Parathyroid adenoma (tissue), 2 donors: Measurements from ENCODE around the gene KIAA0586.

Experiments
- H2AFZ ChIP-seq: fragments of 300-600 bp; sonication (generic); one replicate; pipeline ENCODE4 v1.7.0; 2017; ENCODE audit warnings: antibody characterized with exemption, mild to moderate bottlenecking
- H3K27ac ChIP-seq: fragments of 300-600 bp; sonication (generic); one replicate; pipeline ENCODE4 v1.7.0; 2017
- H3K27me3 ChIP-seq: fragments of 300-600 bp; sonication (generic); one replicate; pipeline ENCODE4 v1.7.0; 2017; ENCODE audit warnings: low read length; ENCODE audit not compliant: control insufficient read depth, insufficient read depth
- H3K36me3 ChIP-seq: fragments of 300-600 bp; sonication (generic); one replicate; pipeline ENCODE4 v1.7.0; 2017; ENCODE audit warnings: low read length; ENCODE audit not compliant: control insufficient read depth, insufficient read depth
- H3K4me1 ChIP-seq: fragments of 300-600 bp; sonication (generic); one replicate; pipeline ENCODE4 v1.7.0; 2017; ENCODE audit warnings: control low read depth
- H3K4me2 ChIP-seq: fragments of 300-600 bp; sonication (generic); one replicate; pipeline ENCODE4 v1.7.0; 2017; ENCODE audit warnings: low read length
- H3K4me3 ChIP-seq: fragments of 300-600 bp; sonication (generic); one replicate; pipeline ENCODE4 v1.7.0; 2017; ENCODE audit warnings: low read depth, low read length
- H3K79me2 ChIP-seq: fragments of 300-600 bp; sonication (generic); one replicate; pipeline ENCODE4 v1.7.0; 2017; ENCODE audit warnings: control low read depth
- H3K9ac ChIP-seq: fragments of 300-600 bp; sonication (generic); one replicate; pipeline ENCODE4 v1.7.0; 2017; ENCODE audit warnings: mild to moderate bottlenecking
- H3K9me3 ChIP-seq: fragments of 300-600 bp; sonication (generic); one replicate; pipeline ENCODE4 v1.7.0; 2017; ENCODE audit warnings: low read length; ENCODE audit not compliant: control insufficient read depth
- TF ChIP-seq, protein P1 (sequence below): fragments of 300-600 bp; sonication (generic); IDR thresholded peaks from one replicate; pipeline ENCODE4 v1.7.0; 2017; ENCODE audit warnings: antibody characterized with exemption, mild to moderate bottlenecking
- donor health status: primary hyperparathyroidism.

Gene KIAA0586

DNA sequence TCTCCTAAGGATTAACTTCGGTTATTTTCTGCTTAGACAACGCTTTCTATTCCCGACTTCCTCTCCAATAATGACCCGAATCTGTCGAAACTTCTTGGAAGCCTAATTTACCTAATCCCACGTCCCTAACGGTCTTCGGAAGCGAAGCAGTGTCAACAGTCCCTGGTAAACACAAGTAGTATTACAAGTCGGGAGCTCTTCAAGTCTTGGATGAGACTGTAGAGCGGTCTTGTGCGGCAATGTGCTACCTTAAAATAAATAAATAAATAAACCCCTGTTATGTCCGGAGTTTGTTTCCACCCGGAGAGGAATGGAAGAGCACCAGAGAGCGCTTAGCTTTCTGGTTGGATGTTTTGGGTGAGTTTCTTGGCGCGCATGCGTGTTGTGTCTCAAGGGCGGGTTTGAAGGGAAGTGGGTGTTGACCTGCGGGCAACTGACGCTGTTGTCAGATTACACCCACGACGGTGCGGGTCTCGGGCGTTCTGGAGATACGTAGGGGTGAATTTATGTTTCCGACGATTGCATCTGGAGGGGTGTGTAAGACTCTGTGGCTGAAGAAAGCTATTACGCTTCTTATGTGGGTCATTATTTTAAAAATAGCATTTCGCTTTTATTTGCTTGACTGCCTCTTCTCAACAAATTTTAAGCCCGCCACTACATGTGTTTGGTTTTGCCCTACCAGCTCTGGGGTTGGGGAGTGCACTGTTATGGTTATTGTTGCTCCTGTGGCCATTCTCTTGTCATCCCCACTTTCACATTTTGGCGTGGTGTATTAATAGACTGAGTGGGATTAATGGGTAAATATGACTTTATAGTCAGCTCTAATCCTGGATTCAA is at the start of gene KIAA0586, which contains the start of gene TIMM9:
TSS of gene KIAA0586 (plus strand) at position 439 of the 837 bp plus-strand sequence. CDS start 546 bp downstream, outside the sequence.
TSS of gene TIMM9 (minus strand) at position 251 of the 837 bp plus-strand sequence. CDS start 15,586 bp downstream, outside the sequence.
- Histone ChIP-seq H3K27ac (peak within 1 kb of the TSS; percentile 90), H3K9ac (peak within 1 kb of the TSS; percentile 74), H3K4me2 (peak within 1 kb of the TSS; percentile 99), H2AFZ (peak within 1 kb of the TSS; percentile 94), H3K27me3 (no peaks in the 10 kb centered on the region), H3K4me1 (peaks cover 4% of the 10 kb centered on the region), H3K9me3 (no peaks in the 10 kb centered on the region), H3K79me2 (peaks cover 6% of the 10 kb centered on the region), H3K36me3 (no peaks in the 10 kb centered on the region), H3K4me3 (peak within 1 kb of the TSS; percentile 98)
- TF ChIP-seq, protein P1, sequence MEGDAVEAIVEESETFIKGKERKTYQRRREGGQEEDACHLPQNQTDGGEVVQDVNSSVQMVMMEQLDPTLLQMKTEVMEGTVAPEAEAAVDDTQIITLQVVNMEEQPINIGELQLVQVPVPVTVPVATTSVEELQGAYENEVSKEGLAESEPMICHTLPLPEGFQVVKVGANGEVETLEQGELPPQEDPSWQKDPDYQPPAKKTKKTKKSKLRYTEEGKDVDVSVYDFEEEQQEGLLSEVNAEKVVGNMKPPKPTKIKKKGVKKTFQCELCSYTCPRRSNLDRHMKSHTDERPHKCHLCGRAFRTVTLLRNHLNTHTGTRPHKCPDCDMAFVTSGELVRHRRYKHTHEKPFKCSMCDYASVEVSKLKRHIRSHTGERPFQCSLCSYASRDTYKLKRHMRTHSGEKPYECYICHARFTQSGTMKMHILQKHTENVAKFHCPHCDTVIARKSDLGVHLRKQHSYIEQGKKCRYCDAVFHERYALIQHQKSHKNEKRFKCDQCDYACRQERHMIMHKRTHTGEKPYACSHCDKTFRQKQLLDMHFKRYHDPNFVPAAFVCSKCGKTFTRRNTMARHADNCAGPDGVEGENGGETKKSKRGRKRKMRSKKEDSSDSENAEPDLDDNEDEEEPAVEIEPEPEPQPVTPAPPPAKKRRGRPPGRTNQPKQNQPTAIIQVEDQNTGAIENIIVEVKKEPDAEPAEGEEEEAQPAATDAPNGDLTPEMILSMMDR: no peak

DNA sequence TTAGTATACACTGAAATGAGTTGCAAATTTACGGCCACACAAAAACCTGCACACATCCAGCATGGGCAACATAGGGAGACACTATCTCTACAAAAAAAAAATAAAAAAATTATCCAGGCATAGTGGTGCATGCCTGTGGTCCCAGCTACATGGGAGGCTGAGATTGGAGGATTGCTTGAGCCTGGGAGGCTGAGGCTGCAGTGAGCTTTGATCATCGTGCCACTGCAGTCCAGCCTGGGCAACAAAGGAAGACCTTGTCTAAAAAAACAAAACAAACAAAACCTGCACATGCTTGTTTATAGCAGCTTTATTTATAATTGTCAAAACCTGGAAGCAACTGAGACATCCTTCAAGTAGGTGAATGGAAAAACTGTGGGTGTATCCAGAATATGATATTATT is 36.7 kb upstream of the KIAA0586 start:
- no peak overlapping the region for H3K4me3 ChIP-seq
- H3K4me2 ChIP-seq: no peak overlapping the region
- no peaks in the 10 kb centered on the region for H3K9me3 ChIP-seq
- TF ChIP-seq, protein P1: no peak
- no peak overlapping the region for H3K9ac ChIP-seq
- H3K79me2 ChIP-seq: no peaks in the 10 kb centered on the region
- H2AFZ ChIP-seq: no peak overlapping the region
- no peaks in the 10 kb centered on the region for H3K27me3 ChIP-seq
- no peak overlapping the region for H3K27ac ChIP-seq
- H3K4me1 ChIP-seq: no peaks in the 10 kb centered on the region
- no peaks in the 10 kb centered on the region for H3K36me3 ChIP-seq

DNA sequence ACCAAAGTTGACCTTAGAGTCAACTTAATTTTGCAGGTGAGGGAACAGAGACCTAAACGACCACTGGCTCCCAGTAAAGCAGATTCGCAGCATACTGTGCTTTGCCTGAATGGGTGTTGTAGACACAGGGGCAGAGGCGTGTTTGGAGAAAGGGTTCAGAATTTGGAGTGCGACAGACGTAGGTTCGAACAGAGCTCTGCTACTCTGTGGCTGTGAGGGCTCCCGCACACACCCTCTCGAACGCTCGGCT is 32.0 kb upstream of the KIAA0586 start:
- H3K9me3 ChIP-seq: no peaks in the 10 kb centered on the region
- no peaks in the 10 kb centered on the region for H3K79me2 ChIP-seq
- no peak overlapping the region for H3K27ac ChIP-seq
- no peaks in the 10 kb centered on the region for H3K4me1 ChIP-seq
- H3K9ac ChIP-seq: no peak overlapping the region
- no peaks in the 10 kb centered on the region for H3K36me3 ChIP-seq
- peak overlapping the region; percentile 67 for H3K4me2 ChIP-seq
- peak overlapping the region; percentile 45 for H3K4me3 ChIP-seq
- H3K27me3 ChIP-seq: no peaks in the 10 kb centered on the region
- TF ChIP-seq, protein P1: no peak
- H2AFZ ChIP-seq: peak overlapping the region; percentile 99

DNA sequence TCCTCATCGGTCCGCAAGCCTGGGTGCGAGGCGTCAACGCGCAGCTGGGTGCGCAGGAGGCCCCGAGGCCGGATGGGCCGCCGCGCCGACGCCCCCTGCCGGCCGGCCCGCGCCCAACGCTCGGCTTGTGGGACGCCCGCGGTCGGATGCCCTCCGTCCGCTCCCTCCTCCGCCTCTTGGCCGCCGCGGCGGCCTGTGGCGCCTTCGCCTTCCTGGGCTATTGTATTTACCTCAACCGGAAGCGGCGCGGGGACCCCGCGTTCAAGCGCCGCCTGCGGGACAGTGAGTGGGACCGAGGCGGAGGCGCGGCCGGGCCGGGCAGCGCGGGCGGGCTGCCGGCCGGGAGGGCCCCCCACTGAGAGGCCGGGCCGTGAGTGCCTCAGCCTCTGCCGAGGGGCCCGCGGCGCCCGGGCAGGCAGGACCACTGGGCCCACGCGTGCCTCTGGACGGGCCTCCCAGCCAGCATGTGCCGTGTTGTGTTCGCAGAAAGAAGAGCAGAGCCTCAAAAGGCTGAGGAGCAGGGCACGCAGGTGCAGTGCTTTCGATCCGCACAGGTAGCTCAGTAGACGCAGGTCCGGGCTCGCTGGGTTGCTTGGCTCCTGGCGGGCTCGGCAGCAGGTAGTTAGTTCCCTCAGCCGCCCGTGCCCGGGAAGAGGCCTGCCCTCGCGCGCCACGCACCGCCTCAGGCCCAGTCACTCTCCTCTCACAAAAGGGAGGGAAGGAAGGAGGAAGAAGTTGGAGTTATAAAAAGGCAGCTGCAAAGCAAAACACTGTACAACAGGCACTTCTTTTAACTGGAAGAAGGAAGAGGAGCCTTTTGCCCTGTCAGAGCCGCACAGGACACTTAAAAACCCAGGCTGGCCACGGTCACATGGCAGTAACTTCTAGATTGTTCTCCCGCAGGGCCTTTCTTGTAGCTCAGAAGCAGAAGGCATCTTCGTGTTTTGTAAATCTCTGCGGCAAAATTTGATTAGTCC is 31.4 kb upstream of the KIAA0586 start, which contains the start of gene TOMM20L:
TSS of gene TOMM20L (plus strand) at position 119 of the 977 bp plus-strand sequence. CDS start at position 147, 28 bp downstream.
- H3K4me3 ChIP-seq: peak within 1 kb of the TSS; percentile 45
- H3K9me3 ChIP-seq: no peaks in the 10 kb centered on the region
- TF ChIP-seq, protein P1: peak; percentile 77
- H2AFZ ChIP-seq: peak within 1 kb of the TSS; percentile 99
- H3K27me3 ChIP-seq: no peaks in the 10 kb centered on the region
- H3K79me2 ChIP-seq: no peaks in the 10 kb centered on the region
- H3K9ac ChIP-seq: no peak within 1 kb of the TSS
- H3K4me1 ChIP-seq: no peaks in the 10 kb centered on the region
- peak within 1 kb of the TSS; percentile 74 for H3K27ac ChIP-seq
- no peaks in the 10 kb centered on the region for H3K36me3 ChIP-seq
- peak within 1 kb of the TSS; percentile 67 for H3K4me2 ChIP-seq
